ENCODE data around the gene UBA7.
"Not testable (repeated sequence)": the region's sequence is repeated elsewhere in the genome, so short reads cannot be mapped to it uniquely, and the experiment has no call there.

Gene UBA7

GRCh38 chr3:49813497-49814174 is at the start of gene UBA7:
Gene UBA7, minus strand, starts transcription at chr3:49813953. Its CDS starts 166 bp downstream, at chr3:49813787.
- peak; percentile 84 for DNase-seq (ENCODE audit: low read depth, low spot score)

- no peak for DNase-seq (ENCODE audit: low read depth, low spot score)
Observed at GRCh38 chr3:49859576-49860305, 46.0 kb upstream of the UBA7 start.

GRCh38 chr3:49856181-49857005 is 42.6 kb upstream of the UBA7 start, which contains the start of gene TRAIP:
Gene TRAIP, minus strand, starts transcription at chr3:49856564. Its CDS starts 111 bp downstream, at chr3:49856453.
- peak; percentile 97 for DNase-seq (ENCODE audit: low read depth, low spot score)

GRCh38 chr3:49855662-49856061 is 41.9 kb upstream of the UBA7 start:
- DNase-seq (ENCODE audit: low read depth, low spot score) = no peak

GRCh38 chr3:49845694-49846093 is 31.9 kb upstream of the UBA7 start:
- DNase-seq (ENCODE audit: low read depth, low spot score) = no peak

- no peak for DNase-seq (ENCODE audit: low read depth, low spot score)
Observed at GRCh38 chr3:49844464-49845183, 30.9 kb upstream of the UBA7 start.

- no peak for DNase-seq (ENCODE audit: low read depth, low spot score)
Observed at GRCh38 chr3:49842843-49843517, 29.2 kb upstream of the UBA7 start.

- no peak for DNase-seq (ENCODE audit: low read depth, low spot score)
Observed at GRCh38 chr3:49841806-49842205, 28.1 kb upstream of the UBA7 start.

- peak; percentile 33 for DNase-seq (ENCODE audit: low read depth, low spot score)
Observed at GRCh38 chr3:49841126-49841696, 27.5 kb upstream of the UBA7 start.

GRCh38 chr3:49840388-49840787 is 26.6 kb upstream of the UBA7 start:
- DNase-seq (ENCODE audit: low read depth, low spot score) = no peak

- peak; percentile 86 for DNase-seq (ENCODE audit: low read depth, low spot score)
Observed at GRCh38 chr3:49839193-49839809, 25.5 kb upstream of the UBA7 start.

- no peak for DNase-seq (ENCODE audit: low read depth, low spot score)
Observed at GRCh38 chr3:49831341-49831740, 17.6 kb upstream of the UBA7 start.

GRCh38 chr3:49826016-49826415 is 12.3 kb upstream of the UBA7 start:
- DNase-seq (ENCODE audit: low read depth, low spot score) = no peak

- not testable (repeated sequence) for DNase-seq (ENCODE audit: low read depth, low spot score)
Observed at GRCh38 chr3:49823131-49823530, 9.4 kb upstream of the UBA7 start.

- DNase-seq (ENCODE audit: low read depth, low spot score) = no peak
Observed at GRCh38 chr3:49812916-49813496, 747 bp downstream of the UBA7 start.

GRCh38 chr3:49807431-49808114 is 6.2 kb downstream of the UBA7 start:
- DNase-seq (ENCODE audit: low read depth, low spot score) = no peak

GRCh38 chr3:49806850-49807249 is 6.9 kb downstream of the UBA7 start:
- DNase-seq (ENCODE audit: low read depth, low spot score) = no peak

- DNase-seq (ENCODE audit: low read depth, low spot score) = no peak
Observed at GRCh38 chr3:49805897-49806701, 7.7 kb downstream of the UBA7 start.
